SK-N-SH (cell line): ENCODE measurements around the gene FHIP2A. TPM values are rescaled to one million over a fixed set of nuclear protein-coding genes. Genes with fewer than 3 reads are reported as not detected.

ENCODE experiments used
- CTCF ChIA-PET: fragments of 300-600, 350-600 bp; formaldehyde crosslinking; extraction: SDS; loops from one replicate; lab custom pipeline; 2021; lab: Yijun Ruan, JAX
- POLR2A ChIA-PET: fragments of 350-600 bp; sonication (Branson Sonifier 250); formaldehyde crosslinking; extraction: SDS; loops from one replicate; lab custom pipeline; 2020; ENCODE audit warnings: antibody characterized with exemption, inconsistent platforms; lab: Yijun Ruan, JAX
- DNase-seq: peaks from one replicate; pipeline ENCODE4 v3.0.0; 2012
- H2AFZ ChIP-seq: fragments of 200-600 bp; sonication (generic); 2 replicates; pipeline ENCODE4 v1.8.1; 2016; ENCODE audit warnings: antibody characterized with exemption, mild to moderate bottlenecking, low read depth
- H3F3A ChIP-seq: fragments of 200-600 bp; sonication (generic); replicated peaks from 2 replicates; pipeline ENCODE3; 2016; ENCODE audit warnings: antibody characterized with exemption, mild to moderate bottlenecking; ENCODE audit not compliant: insufficient read depth
- H3K27ac ChIP-seq, 2 experiments: fragments of 200-500 bp in 1 of 2; fragments of 200-600 bp in 1 of 2; sonication (Bioruptor generic) in 1 of 2; sonication (generic), shearing (Covaris generic) in 1 of 2; 2 replicates each; pipeline versions ENCODE4 v1.5.1 to v1.6.1; 2014 to 2016; ENCODE audit warnings: low read depth in 2 of 2, inconsistent platforms in 1 of 2, low read length in 1 of 2, mild to moderate bottlenecking in 1 of 2, mixed read lengths in 1 of 2
- H3K27me3 ChIP-seq: fragments of 200-600 bp; sonication (generic), shearing (Covaris generic); 2 replicates; pipeline ENCODE4 v1.6.1; 2016; ENCODE audit warnings: mixed run types; ENCODE audit not compliant: insufficient read depth
- H3K36me3 ChIP-seq, 2 experiments: fragments of 200-500 bp in 1 of 2; fragments of 200-600 bp in 1 of 2; sonication (Bioruptor generic) in 1 of 2; sonication (generic) in 1 of 2; replicated peaks in 1 of 2; 2 replicates each; pipeline versions ENCODE3 to v1.5.1; 2014 to 2016; ENCODE audit warnings: low read length in 1 of 2, mild to moderate bottlenecking in 1 of 2; ENCODE audit not compliant: insufficient read depth in 2 of 2, control insufficient read depth in 1 of 2
- H3K4me1 ChIP-seq, 2 experiments: fragments of 200-500 bp in 1 of 2; fragments of 200-600 bp in 1 of 2; sonication (Bioruptor generic) in 1 of 2; sonication (generic), shearing (Covaris generic) in 1 of 2; 2 replicates each; pipeline versions ENCODE4 v1.5.1 to v1.6.1; 2014 to 2016; ENCODE audit warnings: low read depth in 1 of 2, low read length in 1 of 2, mixed run types in 1 of 2; ENCODE audit not compliant: insufficient read depth in 2 of 2, control insufficient read depth in 1 of 2
- H3K4me2 ChIP-seq: fragments of 200-600 bp; sonication (generic), shearing (Covaris generic); 2 replicates; pipeline ENCODE4 v1.6.1; 2017; ENCODE audit warnings: mixed run types
- H3K4me3 ChIP-seq, 2 experiments: fragments of 200-500 bp in 1 of 2; fragments of 200-600 bp in 1 of 2; sonication (Bioruptor generic) in 1 of 2; sonication (generic), shearing (Covaris generic) in 1 of 2; 2 replicates each; pipeline versions ENCODE4 v1.5.1 to v1.8.1; 2014 to 2016; ENCODE audit warnings: low read depth in 2 of 2, inconsistent platforms in 1 of 2, low read length in 1 of 2, mild to moderate bottlenecking in 1 of 2, mixed read lengths in 1 of 2, moderate library complexity in 1 of 2
- H3K79me2 ChIP-seq: fragments of 200-600 bp; sonication (generic); 2 replicates; pipeline ENCODE4 v1.8.1; 2017; ENCODE audit warnings: mild to moderate bottlenecking; ENCODE audit not compliant: insufficient read depth
- H3K9ac ChIP-seq: fragments of 200-600 bp; sonication (generic); 2 replicates; pipeline ENCODE4 v1.6.1; 2017; ENCODE audit warnings: mixed run types
- H3K9me2 ChIP-seq: fragments of 200-600 bp; sonication (generic); 2 replicates; pipeline ENCODE4 v1.6.1; 2017; ENCODE audit warnings: mixed run types
- H3K9me3 ChIP-seq: fragments of 200-600 bp; sonication (generic); 2 replicates; pipeline ENCODE4 v1.6.1; 2017; ENCODE audit warnings: mixed run types, mild to moderate bottlenecking, moderate library complexity
- H4K20me1 ChIP-seq: fragments of 200-600 bp; sonication (generic); 2 replicates; pipeline ENCODE4 v1.6.1; 2017; ENCODE audit warnings: mild to moderate bottlenecking, mixed run types; ENCODE audit not compliant: insufficient read depth
- CTCF ChIP-seq: fragments of 200-600 bp; sonication (generic); IDR thresholded peaks from 2 replicates; pipeline ENCODE4 v1.6.1; 2017; ENCODE audit warnings: antibody characterized with exemption, mild to moderate bottlenecking, moderate library complexity
- FOSL2 ChIP-seq: IDR thresholded peaks from 2 replicates; pipeline ENCODE4 v1.4.0; 2012; ENCODE audit warnings: low read depth, mild to moderate bottlenecking, moderate library complexity, borderline replicate concordance
- FOXJ3 ChIP-seq: sonication (generic); formaldehyde crosslinking; IDR thresholded peaks from 2 replicates; pipeline ENCODE4 v1.5.1; 2020; ENCODE audit warnings: mild to moderate bottlenecking, missing genetic modification reagents
- GABPA ChIP-seq: IDR thresholded peaks from 2 replicates; pipeline ENCODE4 v1.4.0; 2012; ENCODE audit warnings: low read depth, mild to moderate bottlenecking
- JUND ChIP-seq: IDR thresholded peaks from 2 replicates; pipeline ENCODE4 v1.4.0; 2012
- MXI1 ChIP-seq: IDR thresholded peaks from 2 replicates; pipeline ENCODE4 v1.6.1; 2012; ENCODE audit warnings: mild to moderate bottlenecking, low read depth, low read length, improper control_type of control experiment
- NRF1 ChIP-seq: IDR thresholded peaks from 2 replicates; pipeline ENCODE4 v1.6.1; 2012; ENCODE audit warnings: low read depth, mild to moderate bottlenecking, low read length
- PBX3 ChIP-seq: IDR thresholded peaks from 2 replicates; pipeline ENCODE4; 2012
- POLR2AphosphoS5 ChIP-seq: IDR thresholded peaks from 2 replicates; pipeline ENCODE4 v1.6.1; 2012; ENCODE audit warnings: low read depth, low read length
- RCOR1 ChIP-seq: fragments of 150-350 bp; IDR thresholded peaks from 2 replicates; pipeline ENCODE4 v1.6.1; 2017; ENCODE audit warnings: antibody characterized with exemption, low read length
- REST ChIP-seq: IDR thresholded peaks from 2 replicates; pipeline ENCODE4 v1.6.1; 2012; ENCODE audit warnings: mild to moderate bottlenecking, low read depth, low read length, moderate library complexity
- RFX5 ChIP-seq: IDR thresholded peaks from 2 replicates; pipeline ENCODE4 v1.6.1; 2012; ENCODE audit warnings: mild to moderate bottlenecking, improper control_type of control experiment, low read length
- SIN3A ChIP-seq: IDR thresholded peaks from 2 replicates; pipeline ENCODE4 v1.6.1; 2012; ENCODE audit warnings: low read depth, mild to moderate bottlenecking, low read length, moderate library complexity, borderline replicate concordance
- TEAD4 ChIP-seq: IDR thresholded peaks from 2 replicates; pipeline ENCODE4 v1.4.0; 2012; ENCODE audit warnings: mild to moderate bottlenecking, borderline replicate concordance; ENCODE audit not compliant: insufficient read depth
- USF1 ChIP-seq: IDR thresholded peaks from 2 replicates; pipeline ENCODE4 v1.4.0; 2012; ENCODE audit warnings: low read depth, borderline replicate concordance
- ZBTB33 ChIP-seq: IDR thresholded peaks from 2 replicates; pipeline ENCODE4 v1.4.0; 2012; ENCODE audit warnings: low read depth, borderline replicate concordance
- WGBS: methylation state at CpG from one replicate; pipeline ENCODE4 v1.1.6; 2017; ENCODE audit warnings: low lambda C conversion rate; 5-methylcytosine and 5-hydroxymethylcytosine counted together
- polyA plus RNA-seq, 3 experiments: library from polyadenylated mRNA; depleted of rRNA; stranded (reverse); fragments of >200 nt; gene quantifications; 2 replicates each; pipeline ENCODE4 v1.2.3, GENCODE V29; 2012

The FHIP2A gene
- polyA plus RNA-seq, 1 of the 3 experiments (the other 2 are of a cell fraction): 6.1 TPM

GRCh38 chr10:114854906-114855305 is 33.3 kb downstream of the FHIP2A start:
- WGBS: 65% methylated on average over 1 of the region's 1 CpG
- H3K27ac ChIP-seq: peak overlapping the region in 1 of 2 experiments; percentile 90; a peak in 3 of 4 replicates
- DNase-seq: no peak
- no peaks in the 10 kb centered on the region for H3K27me3 ChIP-seq
- H3F3A ChIP-seq: peaks cover 49% of the 10 kb centered on the region
- no peaks in the 10 kb centered on the region for H4K20me1 ChIP-seq
- H2AFZ ChIP-seq: no peak overlapping the region
- CTCF ChIA-PET: no interaction called here
- no peak overlapping the region for H3K4me2 ChIP-seq
- H3K4me1 ChIP-seq: peaks cover 0 to 15% of the 10 kb centered on the region in 2 experiments; a peak in 1 of 4 replicates
- no peak overlapping the region for H3K4me3 ChIP-seq
- no peaks in the 10 kb centered on the region; the same call in 1 of the 2 replicates for H3K9me3 ChIP-seq
- no peaks in the 10 kb centered on the region for H3K9me2 ChIP-seq
- H3K79me2 ChIP-seq: peaks cover 7% of the 10 kb centered on the region
- TF ChIP-seq PBX3: no peak
- no peak for TF ChIP-seq SIN3A
- no peak for TF ChIP-seq FOXJ3 (CRISPR knock-in tag)
- TF ChIP-seq GABPA: no peak
- TF ChIP-seq, all 33 proteins: peak for 0
- no peak overlapping the region for H3K9ac ChIP-seq
- POLR2A ChIA-PET: no interaction called here
- peaks cover 58 to 77% of the 10 kb centered on the region in 2 experiments for H3K36me3 ChIP-seq

GRCh38 chr10:114855776-114856543 is 34.4 kb downstream of the FHIP2A start:
- POLR2A ChIA-PET: no interaction called here
- H3K9ac ChIP-seq: peak overlapping the region; percentile 58
- H3K27me3 ChIP-seq: no peaks in the 10 kb centered on the region
- H3K4me3 ChIP-seq: no peak overlapping the region
- DNase-seq: no peak
- peak overlapping the region; percentile 66 for H3K4me2 ChIP-seq
- no peaks in the 10 kb centered on the region; the same call in 1 of the 2 replicates for H3K9me3 ChIP-seq
- CTCF ChIA-PET: interaction anchor here (0.7 to 1.2 kb wide), 2 partner anchors 34 to 384 kb away, joined by 3 to 4 read pairs; partner anchors contain the start of gene FHIP2A
- H3K27ac ChIP-seq: peak overlapping the region; percentile 68 to 90; a peak in 3 of 4 replicates
- no peak for TF ChIP-seq MXI1
- no peak for TF ChIP-seq NRF1
- no peak for TF ChIP-seq USF1
- no peak for TF ChIP-seq REST
- no peak for TF ChIP-seq CTCF
- no peak for TF ChIP-seq RFX5
- TF ChIP-seq FOSL2: no peak
- TF ChIP-seq RCOR1: no peak
- no peak for TF ChIP-seq JUND
- TF ChIP-seq TEAD4: no peak
- no peak for TF ChIP-seq POLR2AphosphoS5
- no peak for TF ChIP-seq ZBTB33
- TF ChIP-seq GABPA: no peak
- TF ChIP-seq SIN3A: no peak
- TF ChIP-seq, all 33 proteins: peak for 0
- Histone ChIP-seq H3K79me2 (peaks cover 4% of the 10 kb centered on the region), H2AFZ (no peak overlapping the region), H3K36me3 (peaks cover 60 to 68% of the 10 kb centered on the region in 2 experiments), H3K4me1 (peaks cover 0 to 15% of the 10 kb centered on the region in 2 experiments; a peak in 1 of 4 replicates), H4K20me1 (no peaks in the 10 kb centered on the region), H3F3A (peaks cover 49% of the 10 kb centered on the region), H3K9me2 (no peaks in the 10 kb centered on the region)
- WGBS: 62% methylated on average over 7 of the region's 7 CpGs
